GM13976 (cell line): ENCODE measurements around the gene ANKRD26.

Experiments
- DNase-seq: peaks from one replicate; pipeline ENCODE4 v3.0.0; 2012; ENCODE audit warnings: low spot score
- in situ Hi-C: fragments of 300-500 bp; cut with MboI; formaldehyde crosslinking; loops from one replicate; pipeline ENCODE4 v1.12.0; 2022; ENCODE audit warnings: low sequenced_read_pairs, mixed read lengths, inconsistent platforms; ENCODE audit not compliant: unreplicated experiment
- TF ChIP-seq, protein P1 (sequence below): IDR thresholded peaks from 2 replicates; pipeline ENCODE4 v1.5.1; 2012; ENCODE audit warnings: borderline replicate concordance, mild to moderate bottlenecking; ENCODE audit not compliant: insufficient read depth; ENCODE audit errors: extremely low read depth, missing control alignments, control extremely low read depth

Gene ANKRD26

DNA sequence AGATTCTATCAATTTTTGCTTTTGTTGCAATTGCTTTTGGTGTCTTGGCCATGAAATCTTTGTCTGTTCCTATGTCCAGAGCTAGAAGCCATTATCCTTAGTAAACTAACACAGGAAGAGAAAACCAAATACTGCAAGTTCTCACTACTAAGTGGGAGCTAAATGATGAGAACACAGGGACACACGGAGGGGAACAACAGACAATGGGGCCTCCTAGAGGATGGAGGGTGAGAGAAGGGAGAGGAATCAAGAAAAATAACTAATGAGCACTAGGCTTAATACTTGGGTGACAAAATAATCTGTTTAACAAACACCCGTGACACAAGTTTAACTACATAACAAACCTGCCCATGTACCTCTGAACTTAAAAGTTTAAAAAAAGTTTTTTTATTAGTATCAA is 78.2 kb downstream of the ANKRD26 start:
- DNase-seq = no peak
- in situ Hi-C loops = no loop called here
- TF ChIP-seq, protein P1, sequence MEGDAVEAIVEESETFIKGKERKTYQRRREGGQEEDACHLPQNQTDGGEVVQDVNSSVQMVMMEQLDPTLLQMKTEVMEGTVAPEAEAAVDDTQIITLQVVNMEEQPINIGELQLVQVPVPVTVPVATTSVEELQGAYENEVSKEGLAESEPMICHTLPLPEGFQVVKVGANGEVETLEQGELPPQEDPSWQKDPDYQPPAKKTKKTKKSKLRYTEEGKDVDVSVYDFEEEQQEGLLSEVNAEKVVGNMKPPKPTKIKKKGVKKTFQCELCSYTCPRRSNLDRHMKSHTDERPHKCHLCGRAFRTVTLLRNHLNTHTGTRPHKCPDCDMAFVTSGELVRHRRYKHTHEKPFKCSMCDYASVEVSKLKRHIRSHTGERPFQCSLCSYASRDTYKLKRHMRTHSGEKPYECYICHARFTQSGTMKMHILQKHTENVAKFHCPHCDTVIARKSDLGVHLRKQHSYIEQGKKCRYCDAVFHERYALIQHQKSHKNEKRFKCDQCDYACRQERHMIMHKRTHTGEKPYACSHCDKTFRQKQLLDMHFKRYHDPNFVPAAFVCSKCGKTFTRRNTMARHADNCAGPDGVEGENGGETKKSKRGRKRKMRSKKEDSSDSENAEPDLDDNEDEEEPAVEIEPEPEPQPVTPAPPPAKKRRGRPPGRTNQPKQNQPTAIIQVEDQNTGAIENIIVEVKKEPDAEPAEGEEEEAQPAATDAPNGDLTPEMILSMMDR = no peak

DNA sequence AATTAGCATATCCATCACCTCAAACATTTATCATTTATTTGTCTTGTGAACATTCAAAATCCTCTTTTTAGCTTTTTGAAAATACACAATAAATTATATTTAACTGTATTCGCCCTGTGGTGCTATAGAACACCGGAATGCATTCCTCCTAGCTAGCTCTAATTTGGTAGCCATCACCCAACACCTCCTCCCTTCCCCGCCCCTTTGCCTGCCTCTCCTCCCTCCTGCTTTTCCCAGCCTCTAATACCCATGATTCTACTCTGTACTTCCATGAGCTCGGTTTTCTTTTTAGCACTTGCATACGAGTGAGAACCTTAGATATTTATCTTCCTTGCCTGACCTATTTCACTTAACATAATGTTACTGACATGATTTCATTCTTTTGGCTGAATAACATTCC is 80.1 kb downstream of the ANKRD26 start:
- TF ChIP-seq, protein P1 = no peak
- DNase-seq = no peak
- in situ Hi-C loops = no loop called here

DNA sequence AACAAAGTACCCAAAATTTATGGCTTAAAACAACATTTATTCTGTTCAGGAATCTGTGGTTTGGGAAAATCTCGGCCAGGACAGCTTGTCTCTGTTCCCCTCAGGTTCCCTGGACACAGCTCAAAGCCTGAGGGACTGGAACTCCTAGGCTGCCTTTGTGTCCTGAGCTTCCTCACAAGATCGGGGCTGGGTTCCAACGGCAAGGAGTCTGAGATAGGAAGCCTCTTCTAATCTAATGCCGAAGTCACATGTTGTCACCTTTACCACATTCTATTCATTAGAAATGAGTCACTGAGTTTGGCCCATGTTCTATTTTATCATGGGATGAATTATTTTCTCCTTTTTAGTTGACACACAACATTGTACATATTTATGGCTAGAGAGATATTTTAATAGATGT is 80.5 kb downstream of the ANKRD26 start:
- DNase-seq = no peak
- in situ Hi-C loops = no loop called here
- TF ChIP-seq, protein P1 = no peak

DNA sequence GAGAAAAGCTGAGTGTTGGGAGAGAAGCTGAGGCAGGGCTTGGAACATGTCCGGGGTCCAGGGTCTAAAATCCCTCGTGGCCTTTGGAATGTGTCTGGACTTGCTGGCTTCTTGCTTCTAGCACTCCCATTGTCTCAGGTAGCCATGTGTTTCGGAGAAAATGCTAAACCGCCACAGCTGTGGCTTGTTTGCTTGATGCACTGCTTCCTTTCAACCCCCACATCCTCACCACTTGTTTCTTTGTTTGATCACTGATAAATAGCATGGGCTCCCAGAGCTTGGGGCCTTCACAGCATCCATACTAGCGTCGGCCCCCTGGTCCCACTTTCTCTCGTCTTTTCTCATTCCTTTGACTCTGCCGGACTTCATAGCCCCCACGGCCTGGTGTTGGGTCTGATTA is 102.7 kb downstream of the ANKRD26 start:
- in situ Hi-C loops = no loop called here
- DNase-seq = no peak
- TF ChIP-seq, protein P1 = no peak

DNA sequence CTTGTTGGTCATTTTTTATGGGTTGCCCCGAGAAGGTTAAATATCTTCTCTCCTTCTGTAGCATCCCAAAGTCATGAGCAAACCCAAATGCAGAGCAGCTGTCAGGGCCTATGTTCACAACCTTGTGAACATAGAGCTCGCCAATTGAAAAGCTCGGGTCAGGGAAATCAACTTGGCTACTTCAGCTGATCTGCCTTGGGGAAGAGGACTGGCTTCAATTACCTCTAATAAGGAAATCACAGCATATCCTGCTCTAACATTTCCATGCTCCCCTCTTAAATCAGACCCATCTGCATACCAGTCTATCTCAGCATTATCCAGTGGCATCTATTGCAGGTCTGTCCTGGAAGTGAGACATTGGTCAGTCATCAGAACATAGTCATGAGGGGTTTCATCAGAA is 105.6 kb downstream of the ANKRD26 start:
- TF ChIP-seq, protein P1 = no peak
- DNase-seq = no peak
- in situ Hi-C loops = no loop called here

DNA sequence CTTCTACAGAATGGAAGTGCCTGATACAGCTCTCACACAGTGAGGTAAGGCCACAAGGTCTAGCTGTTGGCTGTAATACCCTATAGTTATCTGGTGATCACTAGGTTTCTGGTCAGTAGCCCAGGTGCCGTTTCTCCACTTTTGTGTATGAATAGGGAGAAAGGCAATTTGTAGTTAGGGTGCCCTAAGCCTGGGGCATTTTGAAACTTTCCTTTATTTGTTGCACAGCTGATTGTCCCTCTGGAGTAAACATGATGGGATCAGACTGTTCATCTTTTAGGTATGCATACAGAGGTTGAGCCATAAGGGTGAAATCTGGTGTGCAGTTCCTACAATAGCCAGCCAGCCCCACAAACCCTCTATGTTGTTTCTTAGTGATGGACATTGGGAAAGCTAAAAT is 112.4 kb downstream of the ANKRD26 start:
- TF ChIP-seq, protein P1 = no peak
- in situ Hi-C loops = no loop called here

DNA sequence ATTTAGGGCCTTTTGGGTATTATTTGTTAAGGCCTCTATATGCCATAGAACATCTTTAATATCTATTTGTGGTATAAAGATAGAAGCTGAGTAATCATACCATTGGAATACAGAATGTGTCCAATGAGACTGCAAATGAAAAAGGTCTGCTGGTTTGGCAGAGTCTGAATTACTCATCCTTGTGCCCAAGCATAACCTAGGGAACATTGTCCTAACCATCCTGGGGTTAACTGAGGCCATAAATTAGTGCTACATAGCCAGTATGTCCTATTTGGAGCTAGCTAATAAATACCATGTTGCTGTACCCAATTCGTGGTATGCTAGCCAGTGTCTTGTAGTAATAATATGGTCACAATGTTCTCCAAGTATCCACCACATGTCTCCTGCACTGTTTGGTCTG is 117.1 kb downstream of the ANKRD26 start:
- DNase-seq = no peak
- TF ChIP-seq, protein P1 = no peak
- in situ Hi-C loops = no loop called here

More for the DNA sequence above, 112.4 kb downstream of the ANKRD26 start:
- no peak for DNase-seq
